NCI-H446 treated with DMSO at 0.1 percent for 48 hours (cell line): ENCODE measurements around the gene AFAP1.
A peak's percentile ranks its signal among the peaks of the same experiment; 100 is the strongest.

Source experiments
- DNase-seq: peaks from one replicate; lab custom pipeline; 2025; lab: John Stamatoyannopoulos, UW

Gene AFAP1

GRCh38 chr4:7819446-7819845 lies 120.2 kb downstream of the AFAP1 start:
- DNase-seq = no peak

- peak; percentile 19 for DNase-seq
Observed at GRCh38 chr4:7818399-7818911, 121.2 kb downstream of the AFAP1 start.

GRCh38 chr4:7817877-7818398 lies 121.7 kb downstream of the AFAP1 start:
- DNase-seq = no peak

- DNase-seq = no peak
Observed at GRCh38 chr4:7816771-7817170, 122.9 kb downstream of the AFAP1 start.

GRCh38 chr4:7815981-7816380 lies 123.7 kb downstream of the AFAP1 start:
- no peak for DNase-seq

GRCh38 chr4:7815562-7815961 lies 124.1 kb downstream of the AFAP1 start:
- DNase-seq = no peak

GRCh38 chr4:7814451-7814850 lies 125.2 kb downstream of the AFAP1 start:
- no peak for DNase-seq

GRCh38 chr4:7813674-7814073 lies 126.0 kb downstream of the AFAP1 start:
- no peak for DNase-seq

GRCh38 chr4:7812921-7813320 lies 126.7 kb downstream of the AFAP1 start:
- no peak for DNase-seq

GRCh38 chr4:7812231-7812857 lies 127.3 kb downstream of the AFAP1 start:
- no peak for DNase-seq

- no peak for DNase-seq
Observed at GRCh38 chr4:7811536-7812191, 128.0 kb downstream of the AFAP1 start.

GRCh38 chr4:7810783-7811535 lies 128.7 kb downstream of the AFAP1 start:
- DNase-seq = no peak

- no peak for DNase-seq
Observed at GRCh38 chr4:7808752-7809151, 130.9 kb downstream of the AFAP1 start.

GRCh38 chr4:7808181-7808580 lies 131.5 kb downstream of the AFAP1 start:
- DNase-seq = no peak

- DNase-seq = no peak
Observed at GRCh38 chr4:7807351-7807921, 132.2 kb downstream of the AFAP1 start.

GRCh38 chr4:7806338-7807090 lies 133.1 kb downstream of the AFAP1 start:
- no peak for DNase-seq

- DNase-seq = no peak
Observed at GRCh38 chr4:7805533-7806337, 133.9 kb downstream of the AFAP1 start.

- no peak for DNase-seq
Observed at GRCh38 chr4:7804756-7805385, 134.8 kb downstream of the AFAP1 start.

GRCh38 chr4:7803992-7804755 lies 135.5 kb downstream of the AFAP1 start:
- DNase-seq = no peak

GRCh38 chr4:7803371-7803770 lies 136.3 kb downstream of the AFAP1 start:
- DNase-seq = no peak
